Mesendoderm (in vitro differentiated cells): ENCODE results near the gene CACNG7.

Experiments used
- DNase-seq: peaks from one replicate; pipeline ENCODE4 v3.0.0; 2013
- H2AK5ac ChIP-seq: 2 replicates; pipeline ENCODE4 v1.6.1; 2013; ENCODE audit warnings: low read length, inconsistent platforms
- H2BK120ac ChIP-seq: 2 replicates; pipeline ENCODE4 v1.6.1; 2013; ENCODE audit warnings: low read depth, mild to moderate bottlenecking, low read length, moderate library complexity, mixed read lengths
- H2BK15ac ChIP-seq: replicated peaks from 2 replicates; pipeline ENCODE4 v1.6.1; 2013; ENCODE audit warnings: low read depth, mild to moderate bottlenecking, moderate library complexity
- H2BK5ac ChIP-seq: 2 replicates; pipeline ENCODE4 v1.6.1; 2013; ENCODE audit warnings: low read length, inconsistent platforms
- H3K18ac ChIP-seq: 2 replicates; pipeline ENCODE4 v1.6.1; 2013; ENCODE audit warnings: mild to moderate bottlenecking, low read length, mixed read lengths
- H3K23ac ChIP-seq: one replicate; pipeline ENCODE4 v1.6.1; 2013; ENCODE audit warnings: low read length
- H3K27ac ChIP-seq: 2 replicates; pipeline ENCODE4 v1.5.1; 2013; ENCODE audit warnings: low read depth, mild to moderate bottlenecking, inconsistent platforms, low read length, moderate library complexity
- H3K27me3 ChIP-seq: 2 replicates; pipeline ENCODE4 v1.6.1; 2013; ENCODE audit warnings: low read length, control low read depth, mild to moderate bottlenecking, inconsistent platforms; ENCODE audit not compliant: insufficient read depth, poor library complexity
- H3K36me3 ChIP-seq: 2 replicates; pipeline ENCODE4 v1.6.1; 2013; ENCODE audit warnings: low read length, inconsistent platforms; ENCODE audit not compliant: control insufficient read depth, insufficient read depth
- H3K4ac ChIP-seq: one replicate; pipeline ENCODE4 v1.6.1; 2013; ENCODE audit warnings: low read depth, mild to moderate bottlenecking, low read length, moderate library complexity
- H3K4me1 ChIP-seq: 2 replicates; pipeline ENCODE4 v1.6.1; 2013; ENCODE audit warnings: low read depth, low read length, inconsistent platforms; ENCODE audit not compliant: control insufficient read depth
- H3K4me2 ChIP-seq: 2 replicates; pipeline ENCODE4 v1.6.1; 2013; ENCODE audit warnings: low read length
- H3K4me3 ChIP-seq: 2 replicates; pipeline ENCODE4 v1.5.1; 2013; ENCODE audit warnings: mild to moderate bottlenecking, low read length
- H3K56ac ChIP-seq: one replicate; pipeline ENCODE4 v1.6.1; 2013; ENCODE audit warnings: low read length
- H3K79me1 ChIP-seq: 2 replicates; pipeline ENCODE4 v1.6.1; 2013; ENCODE audit warnings: low read length, inconsistent platforms
- H3K79me2 ChIP-seq: 2 replicates; pipeline ENCODE4 v1.6.1; 2013; ENCODE audit warnings: mild to moderate bottlenecking, low read length; ENCODE audit not compliant: control insufficient read depth, insufficient read depth
- H3K9ac ChIP-seq: 2 replicates; pipeline ENCODE4 v1.6.1; 2013; ENCODE audit warnings: low read length, inconsistent platforms
- H4K5ac ChIP-seq: one replicate; pipeline ENCODE4 v1.6.1; 2013; ENCODE audit warnings: low read length
- H4K8ac ChIP-seq: one replicate; pipeline ENCODE4 v1.6.1; 2013; ENCODE audit warnings: low read depth, mild to moderate bottlenecking, control low read depth, low read length, moderate library complexity
- WGBS: extraction: QIAGEN DNeasy Blood & Tissue Kit; methylation state at CpG from one replicate; pipeline ENCODE4 v1.1.7; 2013; ENCODE audit warnings: low lambda C conversion rate, missing lambda C conversion rate; ENCODE audit not compliant: insufficient coverage; ENCODE audit errors: extremely low coverage; 5-methylcytosine and 5-hydroxymethylcytosine counted together

Gene CACNG7

DNA sequence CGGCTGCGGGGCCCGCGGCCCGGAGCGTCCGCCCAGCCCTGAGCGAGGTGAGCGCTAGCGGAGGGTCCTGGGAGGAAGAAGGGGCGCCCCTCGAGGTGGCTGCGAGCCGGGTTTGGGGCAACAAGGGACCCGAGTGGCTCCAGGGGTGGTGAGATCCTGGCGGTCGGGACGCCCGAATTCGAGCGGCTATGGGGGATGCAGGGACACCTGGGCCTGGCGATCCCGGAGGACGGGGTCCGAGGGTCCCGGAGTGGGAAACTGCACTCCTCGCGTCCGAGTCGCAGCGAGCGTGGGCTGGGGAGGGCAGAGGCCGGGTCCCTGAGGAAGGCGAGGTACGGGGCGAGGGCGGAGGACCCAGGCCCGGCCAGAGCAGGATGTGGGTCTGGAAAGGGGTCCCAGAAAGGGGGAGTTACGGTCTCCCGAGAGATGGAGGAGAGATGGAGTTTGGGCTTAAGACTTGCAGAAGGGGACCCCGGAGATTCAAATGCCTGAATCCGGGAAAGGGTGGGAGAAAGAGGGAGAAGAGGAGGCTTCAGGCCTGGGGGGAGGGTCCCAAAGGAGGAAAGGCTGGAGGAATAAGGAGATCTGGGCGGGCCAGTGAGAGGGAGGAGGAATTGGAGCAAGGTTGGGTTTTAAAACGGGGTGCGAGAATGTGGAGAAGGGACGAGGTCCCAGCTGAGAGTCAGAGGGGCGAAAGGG lies 542 bp downstream of the CACNG7 start:
- peak overlapping the region; percentile 88 for H3K56ac ChIP-seq
- no peaks in the 10 kb centered on the region for H3K79me1 ChIP-seq
- no CpG with 5 or more reads among the region's 47 CpGs for WGBS
- H3K23ac ChIP-seq: peak overlapping the region; percentile 66
- no peaks in the 10 kb centered on the region for H3K4me1 ChIP-seq
- peak; percentile 43 for DNase-seq
- no peak overlapping the region for H4K5ac ChIP-seq
- no peak overlapping the region for H2BK15ac ChIP-seq
- peak overlapping the region; percentile 73 for H3K4ac ChIP-seq
- peak overlapping the region; percentile 52 for H3K18ac ChIP-seq
- H3K27ac ChIP-seq: no peak overlapping the region
- no peaks in the 10 kb centered on the region for H3K79me2 ChIP-seq
- no peak overlapping the region for H2BK5ac ChIP-seq
- H3K4me3 ChIP-seq: peak overlapping the region; percentile 76
- peak overlapping the region; percentile 96 for H3K4me2 ChIP-seq
- peak overlapping the region; percentile 85 for H3K9ac ChIP-seq
- no peak overlapping the region for H2BK120ac ChIP-seq
- H3K27me3 ChIP-seq: peaks cover 5% of the 10 kb centered on the region
- no peak overlapping the region for H4K8ac ChIP-seq
- H2AK5ac ChIP-seq: no peak overlapping the region
- no peaks in the 10 kb centered on the region for H3K36me3 ChIP-seq

DNA sequence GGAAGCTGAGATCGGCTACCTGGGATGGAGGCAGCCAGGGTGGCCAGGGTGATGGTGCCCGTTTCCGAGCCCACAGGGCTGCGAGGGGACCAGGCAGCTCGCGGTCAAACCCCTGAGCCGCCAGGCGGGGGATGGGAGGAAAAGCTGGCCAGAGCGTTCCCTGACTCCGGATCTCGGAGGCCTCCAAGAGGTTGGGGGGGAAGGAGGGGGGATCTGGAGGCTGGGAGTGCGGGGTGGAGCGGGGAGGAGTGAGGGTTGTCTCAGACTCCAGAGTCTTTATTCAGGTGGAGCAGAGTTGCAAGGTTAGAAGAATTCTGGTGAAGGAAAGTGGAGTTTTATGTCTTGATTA lies 1.1 kb downstream of the CACNG7 start:
- H2BK15ac ChIP-seq: no peak overlapping the region
- H2BK5ac ChIP-seq: no peak overlapping the region
- peak overlapping the region; percentile 76 for H3K4me3 ChIP-seq
- no peak overlapping the region for H2AK5ac ChIP-seq
- no peaks in the 10 kb centered on the region for H3K79me1 ChIP-seq
- peak overlapping the region; percentile 88 for H3K56ac ChIP-seq
- H3K27ac ChIP-seq: no peak overlapping the region
- H3K79me2 ChIP-seq: no peaks in the 10 kb centered on the region
- H3K27me3 ChIP-seq: peaks cover 5% of the 10 kb centered on the region
- no peak overlapping the region for H3K18ac ChIP-seq
- H3K4me1 ChIP-seq: no peaks in the 10 kb centered on the region
- peak overlapping the region; percentile 85 for H3K9ac ChIP-seq
- no CpG with 5 or more reads among the region's 13 CpGs for WGBS
- H4K8ac ChIP-seq: no peak overlapping the region
- no peaks in the 10 kb centered on the region for H3K36me3 ChIP-seq
- no peak overlapping the region for H3K4ac ChIP-seq
- H2BK120ac ChIP-seq: no peak overlapping the region
- no peak overlapping the region for H4K5ac ChIP-seq
- DNase-seq: peak; percentile 70
- peak overlapping the region; percentile 96 for H3K4me2 ChIP-seq
- H3K23ac ChIP-seq: no peak overlapping the region

DNA sequence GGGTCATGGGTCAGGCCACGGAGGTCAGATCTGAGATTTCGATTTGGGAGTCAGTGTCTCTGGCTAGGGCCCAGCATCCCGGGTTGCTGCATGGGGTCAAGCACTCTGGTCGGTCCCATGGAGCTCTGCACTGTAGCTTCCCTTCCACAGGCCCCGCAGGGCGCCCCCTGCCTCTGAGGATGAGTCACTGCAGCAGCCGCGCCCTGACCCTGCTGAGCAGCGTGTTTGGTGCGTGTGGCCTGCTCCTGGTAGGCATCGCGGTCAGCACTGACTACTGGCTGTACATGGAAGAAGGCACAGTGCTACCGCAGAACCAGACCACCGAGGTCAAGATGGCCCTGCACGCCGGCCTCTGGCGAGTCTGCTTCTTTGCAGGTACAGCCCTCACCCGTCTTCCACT lies 3.6 kb downstream of the CACNG7 start:
- H3K27me3 ChIP-seq: peaks cover 5% of the 10 kb centered on the region
- H3K56ac ChIP-seq: no peak overlapping the region
- H3K79me1 ChIP-seq: no peaks in the 10 kb centered on the region
- H2BK120ac ChIP-seq: no peak overlapping the region
- no peaks in the 10 kb centered on the region for H3K79me2 ChIP-seq
- DNase-seq: peak; percentile 66
- H3K9ac ChIP-seq: no peak overlapping the region
- no CpG with 5 or more reads among the region's 18 CpGs for WGBS
- no peak overlapping the region for H4K5ac ChIP-seq
- no peak overlapping the region for H3K23ac ChIP-seq
- H2BK15ac ChIP-seq: no peak overlapping the region
- H3K4me1 ChIP-seq: no peaks in the 10 kb centered on the region
- no peak overlapping the region for H3K18ac ChIP-seq
- no peak overlapping the region for H3K27ac ChIP-seq
- no peak overlapping the region for H2BK5ac ChIP-seq
- no peak overlapping the region for H3K4me3 ChIP-seq
- peaks cover 2% of the 10 kb centered on the region for H3K36me3 ChIP-seq
- no peak overlapping the region for H3K4me2 ChIP-seq
- H4K8ac ChIP-seq: no peak overlapping the region
- H2AK5ac ChIP-seq: no peak overlapping the region
- no peak overlapping the region for H3K4ac ChIP-seq

DNA sequence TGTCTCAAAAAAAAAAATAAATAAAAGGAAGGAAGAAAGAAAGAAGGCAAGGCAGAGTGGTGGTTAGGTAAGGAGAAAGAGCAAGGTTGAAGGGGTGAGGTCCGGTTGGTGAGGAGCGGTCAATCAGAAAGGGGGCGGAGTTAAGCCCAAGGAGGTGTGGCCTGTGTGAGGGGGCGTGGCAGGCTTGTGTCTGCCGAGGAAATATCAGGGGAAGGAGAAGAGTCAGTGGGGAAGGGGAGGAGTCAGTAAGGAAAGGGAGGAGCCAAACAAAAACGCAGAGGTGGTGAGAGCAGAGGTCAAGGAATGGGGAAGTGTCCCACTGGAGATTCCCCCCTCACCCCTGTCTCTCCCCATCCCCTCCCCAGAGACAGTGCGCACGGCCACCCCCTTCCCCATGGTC lies 5.9 kb downstream of the CACNG7 start:
- Histone ChIP-seq H2BK15ac (no peak overlapping the region), H3K9ac (no peak overlapping the region), H2BK120ac (no peak overlapping the region), H3K79me2 (no peaks in the 10 kb centered on the region), H3K18ac (no peak overlapping the region), H3K4me3 (no peak overlapping the region), H3K23ac (no peak overlapping the region), H4K5ac (no peak overlapping the region), H3K4me1 (no peaks in the 10 kb centered on the region), H2BK5ac (no peak overlapping the region), H3K27ac (no peak overlapping the region), H3K79me1 (no peaks in the 10 kb centered on the region), H3K56ac (no peak overlapping the region), H3K4me2 (no peak overlapping the region), H3K4ac (no peak overlapping the region), H4K8ac (no peak overlapping the region), H3K27me3 (peaks cover 5% of the 10 kb centered on the region), H2AK5ac (no peak overlapping the region), H3K36me3 (peaks cover 2% of the 10 kb centered on the region)
- DNase-seq: peak; percentile 57
- WGBS: no CpG with 5 or more reads among the region's 8 CpGs

DNA sequence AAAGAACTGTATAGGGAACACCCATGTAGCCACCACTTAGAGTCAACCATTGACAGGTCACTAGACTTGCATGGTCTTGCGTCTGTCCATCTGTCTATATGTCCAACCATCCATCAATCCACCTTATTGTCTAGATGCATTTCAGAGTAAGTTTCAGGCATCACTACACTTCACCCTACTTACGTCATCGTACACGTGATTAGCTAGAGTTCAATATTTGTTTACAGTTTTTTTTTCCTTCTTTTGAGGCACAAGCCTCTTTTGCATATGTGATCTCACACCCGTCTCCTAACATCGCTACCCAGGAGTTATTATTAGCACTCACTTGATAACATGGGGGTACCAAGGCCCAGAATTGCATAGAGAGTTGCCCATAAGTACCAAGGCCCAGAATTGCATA lies 6.9 kb downstream of the CACNG7 start:
- H3K36me3 ChIP-seq: peaks cover 2% of the 10 kb centered on the region
- H3K4me3 ChIP-seq: no peak overlapping the region
- H2BK15ac ChIP-seq: no peak overlapping the region
- no peak overlapping the region for H3K56ac ChIP-seq
- no peaks in the 10 kb centered on the region for H3K79me2 ChIP-seq
- no peak overlapping the region for H3K4ac ChIP-seq
- H3K79me1 ChIP-seq: no peaks in the 10 kb centered on the region
- no peaks in the 10 kb centered on the region for H3K4me1 ChIP-seq
- H3K27ac ChIP-seq: no peak overlapping the region
- no CpG with 5 or more reads among the region's 6 CpGs for WGBS
- H3K23ac ChIP-seq: no peak overlapping the region
- no peak overlapping the region for H2BK5ac ChIP-seq
- H2BK120ac ChIP-seq: no peak overlapping the region
- H3K9ac ChIP-seq: no peak overlapping the region
- DNase-seq: no peak
- H2AK5ac ChIP-seq: no peak overlapping the region
- H4K8ac ChIP-seq: no peak overlapping the region
- H3K18ac ChIP-seq: no peak overlapping the region
- H4K5ac ChIP-seq: no peak overlapping the region
- H3K4me2 ChIP-seq: no peak overlapping the region
- no peaks in the 10 kb centered on the region for H3K27me3 ChIP-seq

DNA sequence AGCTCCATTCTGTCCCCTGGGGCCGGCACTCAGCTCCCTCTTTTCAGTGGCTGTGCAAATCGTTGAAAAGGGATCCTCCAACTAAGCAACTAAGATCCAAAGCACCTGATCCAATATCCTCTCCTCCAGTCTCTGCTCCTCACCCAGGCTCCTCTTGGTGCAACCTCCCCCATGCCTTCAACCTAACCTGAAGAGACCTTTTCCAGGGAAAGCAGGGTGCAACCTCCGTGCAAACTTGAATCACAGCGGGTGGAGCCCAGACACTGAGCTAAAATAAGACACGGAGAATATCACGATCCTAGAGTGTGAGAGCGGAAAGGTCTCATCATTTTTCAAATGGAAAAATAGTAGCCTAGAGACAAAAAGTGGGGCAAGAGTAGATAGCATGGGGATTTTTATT lies 8.3 kb downstream of the CACNG7 start:
- Histone ChIP-seq H3K23ac (no peak overlapping the region), H3K9ac (no peak overlapping the region), H3K4me2 (no peak overlapping the region), H3K56ac (no peak overlapping the region), H4K8ac (no peak overlapping the region), H2BK15ac (no peak overlapping the region), H2BK120ac (no peak overlapping the region), H3K4ac (no peak overlapping the region), H3K4me1 (no peaks in the 10 kb centered on the region), H3K18ac (no peak overlapping the region), H3K27ac (no peak overlapping the region), H3K36me3 (peaks cover 2% of the 10 kb centered on the region), H2AK5ac (no peak overlapping the region), H3K27me3 (no peaks in the 10 kb centered on the region), H2BK5ac (no peak overlapping the region), H3K79me1 (no peaks in the 10 kb centered on the region), H3K79me2 (no peaks in the 10 kb centered on the region), H3K4me3 (no peak overlapping the region), H4K5ac (no peak overlapping the region)
- no peak for DNase-seq
- WGBS: no CpG with 5 or more reads among the region's 7 CpGs
